A673 (cell line): Measurements from ENCODE around the gene ANKRD16. TPM values are rescaled to one million over a fixed set of nuclear protein-coding genes. Genes with fewer than 3 reads are reported as not detected.

ENCODE experiments used
- BruUV-seq: library from RNA; stranded (reverse); fragments of 400-500 nt; replicated peaks from 2 replicates; lab custom pipeline; 2021; lab: Mats Ljungman, UMichigan
- CTCF ChIA-PET: fragments of 300-600 bp; sonication (Branson Sonifier 250); formaldehyde crosslinking; loops from one replicate; lab custom pipeline; 2022; ENCODE audit warnings: antibody characterized with exemption; lab: Charles Lee
- POLR2A ChIA-PET: fragments of 300-600 bp; sonication (Branson Sonifier 250); formaldehyde crosslinking; loops from one replicate; lab custom pipeline; 2022; ENCODE audit warnings: antibody characterized with exemption; ENCODE audit not compliant: low non-redundant PET; lab: Charles Lee
- DNase-seq: peaks from one replicate; pipeline ENCODE4 v3.0.0-alpha.2; 2015; ENCODE audit warnings: low spot score
- H3K27ac ChIP-seq: fragments of 200-600 bp; sonication (generic); 2 replicates; pipeline ENCODE4 v1.5.1; 2016; ENCODE audit warnings: mixed run types, low read depth, mild to moderate bottlenecking, mixed read lengths, antibody characterized with exemption, low read length; ENCODE audit not compliant: poor library complexity, severe bottlenecking
- H3K27me3 ChIP-seq: fragments of 200-600 bp; sonication (generic); replicated peaks from 2 replicates; pipeline ENCODE4 v1.6.1; 2017; ENCODE audit warnings: mixed run types, low read depth, mild to moderate bottlenecking, mixed read lengths, antibody characterized with exemption, low read length; ENCODE audit not compliant: insufficient read depth, poor library complexity
- H3K36me3 ChIP-seq: fragments of 200-600 bp; sonication (generic); 2 replicates; pipeline ENCODE4 v1.6.1; 2016; ENCODE audit warnings: mixed run types, mild to moderate bottlenecking, mixed read lengths, antibody characterized with exemption, low read length; ENCODE audit not compliant: insufficient read depth, poor library complexity, severe bottlenecking
- H3K4me1 ChIP-seq: fragments of 200-600 bp; sonication (generic); 2 replicates; pipeline ENCODE4 v1.6.1; 2017; ENCODE audit warnings: mixed run types, mild to moderate bottlenecking, mixed read lengths, antibody characterized with exemption, low read length; ENCODE audit not compliant: insufficient read depth, poor library complexity, severe bottlenecking
- H3K4me3 ChIP-seq: fragments of 200-600 bp; sonication (generic); 2 replicates; pipeline ENCODE4 v1.5.1; 2016; ENCODE audit warnings: low read depth, mixed run types, mild to moderate bottlenecking, mixed read lengths, low read length; ENCODE audit not compliant: poor library complexity, severe bottlenecking
- H3K9me3 ChIP-seq: fragments of 200-600 bp; sonication (generic); 2 replicates; pipeline ENCODE4 v1.6.1; 2016; ENCODE audit warnings: mixed run types, low read depth, mild to moderate bottlenecking, mixed read lengths, antibody characterized with exemption, low read length; ENCODE audit not compliant: poor library complexity, severe bottlenecking
- CTCF ChIP-seq: fragments of 300-800, 200-600 bp; sonication (generic); conservative IDR thresholded peaks from 2 replicates; pipeline ENCODE4 v1.5.1; 2017; ENCODE audit warnings: low read depth, mild to moderate bottlenecking, antibody characterized with exemption, low read length, moderate library complexity, mixed read lengths
- EZH2 ChIP-seq: fragments of 200-600 bp; sonication (generic); IDR thresholded peaks from 2 replicates; pipeline ENCODE4 v1.6.1; 2017; ENCODE audit warnings: borderline replicate concordance, low read depth, mild to moderate bottlenecking, mixed read lengths, antibody characterized with exemption, low read length; ENCODE audit not compliant: poor library complexity, severe bottlenecking
- intact Hi-C: fragments of 100-400 bp; cut with micrococcal nuclease; formaldehyde crosslinking; loops from one replicate; pipeline ENCODE4 v1.10.0; 2022; ENCODE audit not compliant: unreplicated experiment
- total RNA-seq: library from RNA; stranded (reverse); gene quantifications from 2 replicates; pipeline ENCODE4 v1.2.3, GENCODE V29; 2021

Gene ANKRD16
- total RNA-seq, 1 experiment from 2014 or later: 16.2 TPM

- H3K36me3 ChIP-seq: no peaks in the 10 kb centered on the region
- H3K27me3 ChIP-seq: no peaks in the 10 kb centered on the region
- DNase-seq: no peak
- BruUV-seq: no TSS peak
- intact Hi-C loops: no loop called here
- H3K4me1 ChIP-seq: no peaks in the 10 kb centered on the region
- no peaks in the 10 kb centered on the region for H3K9me3 ChIP-seq
- no peak for TF ChIP-seq CTCF
- no peak for TF ChIP-seq EZH2
- CTCF ChIA-PET: interaction anchor here (0.6 kb wide), 1 partner anchor 1162 kb away, joined by 4 read pairs; no protein-coding TSS in a partner anchor
- no peak overlapping the region for H3K27ac ChIP-seq
- POLR2A ChIA-PET: no interaction called here
- H3K4me3 ChIP-seq: no peak overlapping the region
Measured at GRCh38 chr10:5858811-5859210, 30.9 kb downstream of the ANKRD16 start.

GRCh38 chr10:5856701-5857004 is 33.0 kb downstream of the ANKRD16 start:
- Histone ChIP-seq H3K36me3 (no peaks in the 10 kb centered on the region), H3K27me3 (no peaks in the 10 kb centered on the region), H3K4me1 (no peaks in the 10 kb centered on the region), H3K27ac (no peak overlapping the region), H3K4me3 (no peak overlapping the region), H3K9me3 (no peaks in the 10 kb centered on the region)
- POLR2A ChIA-PET: no interaction called here
- BruUV-seq: no TSS peak
- intact Hi-C loops: no loop called here
- TF ChIP-seq CTCF (no peak), EZH2 (no peak)
- CTCF ChIA-PET: no interaction called here
- no peak for DNase-seq

GRCh38 chr10:5855979-5856700 is 33.6 kb downstream of the ANKRD16 start:
- CTCF ChIA-PET: interaction anchor here (0.6 kb wide), 1 partner anchor 48 kb away, joined by 4 read pairs; no protein-coding TSS in a partner anchor
- no peak for DNase-seq
- no peaks in the 10 kb centered on the region for H3K9me3 ChIP-seq

More at GRCh38 chr10:5855979-5856700, 33.6 kb downstream of the ANKRD16 start:
- no peak overlapping the region for H3K27ac ChIP-seq
- no peak overlapping the region for H3K4me3 ChIP-seq
- TF ChIP-seq EZH2 (no peak), CTCF (no peak)
- POLR2A ChIA-PET: no interaction called here
- no peaks in the 10 kb centered on the region for H3K27me3 ChIP-seq
- BruUV-seq: no TSS peak
- H3K4me1 ChIP-seq: no peaks in the 10 kb centered on the region
- H3K36me3 ChIP-seq: no peaks in the 10 kb centered on the region
- intact Hi-C loops: no loop called here
